ENCODE measurements around the gene OR52H1.
"Not testable (repeated sequence)": the region's sequence is repeated elsewhere in the genome, so short reads cannot be mapped to it uniquely, and the experiment has no call there.

Gene OR52H1

GRCh38 chr11:5548440-5548839, at the start of gene OR52H1:
Gene OR52H1, minus strand, starts transcription at chr11:5548540. Its CDS starts 3,035 bp downstream, at chr11:5545505.
- no peak for DNase-seq (ENCODE audit: low spot score)

GRCh38 chr11:5597953-5598352, 49.6 kb upstream of the OR52H1 start:
- DNase-seq (ENCODE audit: low spot score): no peak

GRCh38 chr11:5596607-5597201, 48.4 kb upstream of the OR52H1 start, which contains the start of gene TRIM6:
Gene TRIM6, plus strand, starts transcription at chr11:5596637. Its CDS starts 261 bp downstream, at chr11:5596898.
- peak; percentile 77 for DNase-seq (ENCODE audit: low spot score)

- no peak for DNase-seq (ENCODE audit: low spot score)
Observed at GRCh38 chr11:5593146-5593545, 44.8 kb upstream of the OR52H1 start.

GRCh38 chr11:5592615-5593014, 44.3 kb upstream of the OR52H1 start:
- DNase-seq (ENCODE audit: low spot score): no peak

GRCh38 chr11:5591613-5592012, 43.3 kb upstream of the OR52H1 start:
- DNase-seq (ENCODE audit: low spot score): peak; percentile 79

GRCh38 chr11:5589906-5590305, 41.6 kb upstream of the OR52H1 start:
- DNase-seq (ENCODE audit: low spot score): not testable (repeated sequence)

GRCh38 chr11:5584458-5584857, 36.1 kb upstream of the OR52H1 start:
- DNase-seq (ENCODE audit: low spot score): not testable (repeated sequence)

- DNase-seq (ENCODE audit: low spot score): no peak
Observed at GRCh38 chr11:5581014-5581413, 32.7 kb upstream of the OR52H1 start.

GRCh38 chr11:5580577-5580976, 32.2 kb upstream of the OR52H1 start, which contains the start of gene OR52B6:
Gene OR52B6, plus strand, starts transcription at chr11:5580877. Its CDS starts 0 bp downstream, at chr11:5580877.
- DNase-seq (ENCODE audit: low spot score): no peak

- DNase-seq (ENCODE audit: low spot score): no peak
Observed at GRCh38 chr11:5577101-5577500, 28.8 kb upstream of the OR52H1 start.

- DNase-seq (ENCODE audit: low spot score): no peak
Observed at GRCh38 chr11:5575152-5575551, 26.8 kb upstream of the OR52H1 start.

GRCh38 chr11:5574654-5575053, 26.3 kb upstream of the OR52H1 start:
- DNase-seq (ENCODE audit: low spot score): no peak

- peak; percentile 86 for DNase-seq (ENCODE audit: low spot score)
Observed at GRCh38 chr11:5564259-5565019, 16.1 kb upstream of the OR52H1 start.

GRCh38 chr11:5557751-5558150, 9.4 kb upstream of the OR52H1 start:
- peak; percentile 55 for DNase-seq (ENCODE audit: low spot score)

GRCh38 chr11:5556596-5557188, 8.4 kb upstream of the OR52H1 start:
- DNase-seq (ENCODE audit: low spot score): no peak

GRCh38 chr11:5553343-5553742, 5.0 kb upstream of the OR52H1 start:
- DNase-seq (ENCODE audit: low spot score): no peak

- peak; percentile 94 for DNase-seq (ENCODE audit: low spot score)
Observed at GRCh38 chr11:5550440-5551095, 2.2 kb upstream of the OR52H1 start.

- DNase-seq (ENCODE audit: low spot score): no peak
Observed at GRCh38 chr11:5547982-5548381, 358 bp downstream of the OR52H1 start.

- DNase-seq (ENCODE audit: low spot score): peak; percentile 45
Observed at GRCh38 chr11:5546457-5546856, 1.9 kb downstream of the OR52H1 start.

- DNase-seq (ENCODE audit: low spot score): no peak
Observed at GRCh38 chr11:5541427-5541826, 6.9 kb downstream of the OR52H1 start.

- no peak for DNase-seq (ENCODE audit: low spot score)
Observed at GRCh38 chr11:5536482-5536881, 11.9 kb downstream of the OR52H1 start.

- DNase-seq (ENCODE audit: low spot score): no peak
Observed at GRCh38 chr11:5534046-5534445, 14.3 kb downstream of the OR52H1 start.
